ENCODE measurements around the gene INTS15.

Gene INTS15

DNA sequence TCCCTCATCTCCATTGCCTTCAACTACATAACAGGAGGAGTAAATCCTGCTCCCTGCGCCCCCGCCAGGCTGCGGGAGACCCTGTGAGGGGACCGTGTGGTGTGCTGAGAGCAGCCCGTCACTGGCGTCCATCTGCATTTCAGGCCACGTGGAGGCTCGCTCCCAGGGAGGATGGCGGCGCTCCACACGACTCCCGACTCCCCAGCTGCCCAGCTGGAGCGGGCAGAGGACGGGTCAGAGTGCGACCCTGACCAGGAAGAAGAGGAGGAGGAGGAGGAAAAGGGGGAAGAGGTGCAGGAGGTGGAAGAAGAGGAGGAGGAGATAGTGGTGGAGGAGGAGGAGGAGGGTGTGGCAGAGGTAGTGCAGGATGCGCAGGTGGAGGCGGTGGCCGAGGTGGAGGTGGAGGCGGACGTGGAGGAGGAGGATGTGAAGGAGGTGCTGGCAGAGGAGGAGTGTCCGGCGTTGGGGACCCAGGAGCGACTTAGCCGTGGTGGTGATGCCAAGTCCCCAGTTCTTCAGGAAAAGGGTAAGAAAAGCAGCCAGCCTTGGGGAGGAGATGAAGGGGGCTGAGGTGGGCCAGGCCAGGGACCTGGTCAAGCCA is 52.5 kb downstream of the INTS15 start:
- no peak for DNase-seq (ENCODE audit: low read depth in 2 of 2, low spot score in 1 of 2)

DNA sequence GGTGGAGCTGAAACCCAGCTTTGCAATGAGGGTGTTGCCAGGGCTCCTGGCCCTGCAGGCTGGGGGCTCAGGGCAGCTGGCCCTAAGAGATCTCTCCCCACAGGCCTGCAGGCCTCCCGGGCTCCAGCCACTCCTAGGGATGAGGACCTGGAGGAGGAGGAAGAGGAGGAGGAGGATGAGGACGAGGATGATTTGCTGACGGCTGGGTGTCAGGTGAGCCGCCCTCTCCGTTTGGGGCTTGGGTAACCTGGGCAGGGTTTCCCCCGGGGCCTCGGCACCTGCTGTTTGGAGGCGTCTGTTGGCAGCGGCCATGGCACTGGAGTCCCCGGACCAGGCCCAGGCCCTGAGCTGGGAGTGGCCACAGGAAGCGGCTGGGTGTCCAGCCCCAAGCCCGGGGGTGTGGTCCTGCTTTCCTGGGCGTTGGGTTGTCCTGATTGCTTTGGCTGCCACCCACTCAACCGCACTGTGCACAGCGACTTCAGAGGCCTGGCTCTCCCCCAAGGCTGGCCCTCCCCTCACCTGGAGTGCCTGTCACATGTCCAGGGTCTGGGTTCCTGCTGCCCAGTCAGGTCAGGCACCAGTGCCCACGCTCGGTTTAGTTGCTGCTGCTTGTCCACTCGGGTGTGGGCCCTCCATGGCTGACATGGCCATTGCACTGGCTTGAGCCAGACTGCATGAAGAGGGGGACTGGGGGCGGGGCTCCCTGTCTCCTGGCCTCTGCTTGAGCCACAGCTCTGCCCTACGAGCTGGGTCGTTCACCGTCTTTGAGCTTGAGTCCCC is 53.2 kb downstream of the INTS15 start:
- DNase-seq (ENCODE audit: low read depth in 2 of 2, low spot score in 1 of 2) = no peak

DNA sequence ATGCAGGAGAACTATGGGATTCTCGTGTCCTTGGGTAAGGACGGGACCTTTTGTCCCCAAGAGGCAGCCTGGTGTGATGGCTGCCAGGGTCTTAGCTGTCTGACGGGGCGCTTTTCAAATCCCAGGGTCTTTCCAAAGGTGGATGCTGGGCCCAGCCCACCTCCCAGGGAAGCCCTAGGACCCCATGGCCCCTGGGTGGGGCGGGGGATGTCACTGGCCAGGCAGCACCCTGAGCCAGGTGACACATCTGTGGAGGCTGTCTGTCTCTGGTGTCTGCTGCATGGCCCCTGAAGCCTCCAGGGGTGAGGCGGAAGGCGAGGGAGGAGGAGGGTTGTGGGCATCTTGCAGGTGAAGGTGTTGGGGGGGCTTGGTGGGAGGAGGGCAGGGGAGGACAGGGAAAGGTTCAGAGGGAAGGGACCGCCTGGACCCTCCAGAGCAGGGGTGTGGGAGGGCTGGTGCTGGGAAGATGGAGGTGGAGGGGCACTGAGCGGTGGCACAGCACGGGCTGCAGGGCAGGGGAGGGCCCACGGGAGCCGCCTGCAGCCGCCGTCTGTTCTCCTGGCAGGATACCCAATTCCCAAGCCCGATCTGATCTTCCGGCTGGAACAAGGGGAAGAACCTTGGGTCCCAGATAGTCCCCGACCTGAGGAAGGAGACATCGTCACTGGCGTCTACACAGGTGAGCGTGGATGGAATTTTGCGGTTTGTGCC is 54.2 kb downstream of the INTS15 start:
- no peak for DNase-seq (ENCODE audit: low read depth in 2 of 2, low spot score in 1 of 2)

DNA sequence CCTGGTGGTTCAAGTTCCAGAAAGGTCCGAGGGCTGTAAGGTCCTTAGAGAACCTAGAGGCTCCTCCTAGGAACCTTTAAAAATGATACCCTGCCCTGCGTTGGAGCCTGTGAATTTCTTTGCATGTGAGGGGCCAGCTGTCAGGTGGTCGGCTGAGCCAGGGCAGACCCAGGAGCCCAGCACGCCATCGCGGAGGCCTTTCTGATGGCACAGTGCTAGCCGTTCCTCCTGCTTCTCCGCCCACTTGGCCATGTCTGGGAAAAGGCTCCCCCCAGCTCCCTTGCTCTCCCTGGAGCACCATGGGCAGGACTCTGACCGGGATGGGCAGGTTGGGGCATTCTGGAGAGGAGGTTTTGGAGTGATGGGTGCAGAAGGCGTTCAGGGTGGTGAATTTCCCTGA is 54.9 kb downstream of the INTS15 start:
- DNase-seq (ENCODE audit: low read depth in 2 of 2, low spot score in 1 of 2) = no peak

DNA sequence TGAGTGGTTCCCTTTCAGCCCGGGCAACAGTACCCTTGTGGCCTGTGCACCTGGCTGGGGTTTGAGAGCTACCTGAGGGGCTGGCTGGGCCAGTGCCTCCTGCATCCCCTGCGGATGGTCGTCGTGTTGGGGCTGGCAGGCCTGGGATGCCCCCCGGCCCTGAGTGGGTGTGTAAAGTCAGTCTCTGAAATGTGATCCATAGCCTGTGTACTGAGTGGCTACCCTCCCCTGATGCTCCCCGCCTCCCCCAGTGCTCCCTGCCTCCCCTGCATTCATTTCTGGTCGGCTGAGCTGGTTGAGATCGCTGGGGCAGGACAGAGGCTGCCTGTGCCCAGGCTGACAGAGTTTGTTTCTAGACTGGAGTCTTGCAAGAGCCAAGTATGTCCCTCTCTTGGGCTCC is 56.6 kb downstream of the INTS15 start:
- DNase-seq (ENCODE audit: low read depth in 2 of 2, low spot score in 1 of 2) = no peak

DNA sequence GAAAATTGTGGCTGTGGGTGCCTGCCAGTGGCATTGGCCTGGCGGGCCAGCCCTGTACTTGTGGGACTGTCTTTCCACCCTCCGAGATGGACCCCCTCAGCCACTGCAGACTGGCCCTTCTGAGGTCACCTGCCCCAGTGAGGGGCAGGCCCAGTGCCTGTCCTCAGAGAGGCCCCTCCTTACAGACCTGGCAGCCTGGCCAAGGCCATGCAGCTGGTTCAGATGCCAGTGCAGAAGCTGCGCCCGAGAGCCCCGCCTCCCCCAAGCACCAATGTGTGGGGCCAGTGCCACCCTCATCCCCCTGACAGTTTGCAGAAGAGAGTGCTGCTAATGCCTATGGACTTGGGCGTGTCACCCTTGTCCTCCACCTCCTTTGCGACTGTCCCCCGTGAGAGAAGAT is 57.3 kb downstream of the INTS15 start:
- no peak for DNase-seq (ENCODE audit: low read depth in 2 of 2, low spot score in 1 of 2)

DNA sequence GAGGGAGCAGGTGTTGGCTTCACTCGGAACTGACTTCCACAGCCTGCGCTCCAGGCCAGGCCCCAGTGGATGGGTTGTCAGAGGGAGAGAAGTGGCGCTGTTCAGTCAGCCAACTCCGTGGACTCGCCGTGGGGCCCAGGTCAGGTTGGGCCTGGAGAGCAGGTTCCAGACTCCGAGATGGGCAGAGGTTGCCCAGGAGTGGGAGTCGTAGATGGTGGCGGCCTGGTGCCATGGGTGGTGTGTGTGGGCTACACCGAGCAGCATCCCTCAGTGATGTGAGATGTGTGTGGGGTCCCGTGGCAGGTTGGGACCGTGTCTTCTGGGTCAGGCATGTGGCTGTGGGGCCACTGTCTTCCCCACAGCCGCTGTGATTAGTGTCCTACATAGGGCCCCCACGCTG is 57.7 kb downstream of the INTS15 start:
- no peak for DNase-seq (ENCODE audit: low read depth in 2 of 2, low spot score in 1 of 2)

DNA sequence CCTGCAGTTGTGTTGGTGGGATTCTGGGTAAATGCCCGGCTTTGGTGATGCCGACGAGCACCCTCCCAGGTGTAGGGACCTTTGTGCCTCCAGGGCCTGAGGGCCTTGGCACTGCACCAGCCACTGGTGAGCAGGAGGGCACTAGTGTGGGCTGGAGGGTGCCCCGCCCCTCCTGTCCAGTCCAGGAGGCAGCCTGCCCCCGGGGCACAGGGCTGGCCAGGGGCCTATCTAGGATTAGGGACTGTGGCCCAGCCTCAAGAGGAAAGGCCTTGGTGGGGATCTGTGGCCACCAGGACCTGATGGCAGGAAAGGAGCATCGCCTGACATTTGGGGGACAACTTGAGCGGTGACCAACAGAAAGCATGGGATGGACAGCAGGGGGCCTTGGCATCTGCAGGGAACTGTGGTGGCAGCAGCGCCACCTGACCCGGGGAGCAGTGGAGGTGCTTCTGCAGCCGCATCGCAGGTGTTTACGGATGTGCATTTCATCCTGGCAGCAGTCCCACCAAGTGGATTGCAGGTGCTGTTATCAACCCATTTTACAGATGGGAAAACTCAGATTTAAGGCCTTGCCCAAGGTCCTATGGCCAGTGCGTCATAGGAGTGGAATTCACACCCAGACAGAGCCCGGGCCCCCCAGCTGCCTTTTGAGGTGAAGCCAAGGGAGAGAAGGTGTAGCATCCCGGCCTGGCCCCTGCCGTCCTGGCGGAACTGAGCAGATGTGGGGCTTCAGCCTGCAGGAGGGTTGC is 58.4 kb downstream of the INTS15 start:
- no peak for DNase-seq (ENCODE audit: low read depth in 2 of 2, low spot score in 1 of 2)

DNA sequence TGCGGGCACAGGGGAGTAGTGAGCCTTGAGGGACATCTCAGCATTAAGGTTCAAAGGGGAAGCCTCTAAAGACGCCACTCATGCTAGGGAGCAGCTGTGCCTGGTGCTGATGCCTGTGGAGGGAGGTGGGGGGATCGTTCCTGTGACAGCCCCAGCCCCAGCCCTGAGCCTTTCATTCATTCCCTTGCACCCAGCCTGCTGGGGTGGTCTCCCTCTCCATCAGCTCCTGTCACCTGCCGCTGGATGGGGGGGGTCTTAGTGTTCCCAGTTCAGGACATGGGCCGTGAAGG is 58.9 kb downstream of the INTS15 start:
- no peak for DNase-seq (ENCODE audit: low read depth in 2 of 2, low spot score in 1 of 2)

DNA sequence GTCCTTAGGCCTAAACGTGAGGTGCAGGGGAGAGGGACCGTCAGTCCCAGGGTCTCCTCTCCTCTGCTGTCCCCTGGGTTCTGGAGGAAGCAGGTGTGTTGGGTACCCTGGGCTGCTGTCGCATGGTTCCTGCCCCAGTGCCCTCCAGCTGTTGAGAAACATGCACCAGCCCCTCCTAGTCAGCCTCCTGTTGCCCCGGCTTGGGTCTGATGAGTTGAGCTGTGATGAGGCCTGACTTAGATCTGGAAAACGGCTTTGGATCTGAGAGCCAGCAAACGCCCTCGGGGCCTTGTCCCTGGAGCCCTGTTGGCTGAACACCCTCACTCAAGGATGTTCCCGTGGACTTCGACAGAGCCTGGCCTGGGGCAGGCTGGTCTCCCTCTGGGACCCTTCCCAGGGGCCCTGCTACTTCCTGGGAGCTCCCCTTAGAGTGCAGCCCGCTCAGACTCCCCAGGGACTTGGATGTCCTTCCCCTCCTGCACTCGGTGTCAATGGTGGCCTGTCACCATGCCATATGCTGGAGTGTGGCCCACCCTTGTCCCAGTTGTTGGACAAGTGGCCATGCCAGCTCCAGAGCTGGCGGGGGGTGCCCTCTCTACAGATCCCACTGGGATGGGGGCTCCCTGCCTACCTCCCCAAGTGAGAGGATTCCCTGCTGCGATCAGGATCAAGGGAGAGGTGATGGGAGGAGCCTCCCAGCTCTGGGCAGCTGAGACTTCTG is 59.6 kb downstream of the INTS15 start:
- no peak for DNase-seq (ENCODE audit: low read depth in 2 of 2, low spot score in 1 of 2)

DNA sequence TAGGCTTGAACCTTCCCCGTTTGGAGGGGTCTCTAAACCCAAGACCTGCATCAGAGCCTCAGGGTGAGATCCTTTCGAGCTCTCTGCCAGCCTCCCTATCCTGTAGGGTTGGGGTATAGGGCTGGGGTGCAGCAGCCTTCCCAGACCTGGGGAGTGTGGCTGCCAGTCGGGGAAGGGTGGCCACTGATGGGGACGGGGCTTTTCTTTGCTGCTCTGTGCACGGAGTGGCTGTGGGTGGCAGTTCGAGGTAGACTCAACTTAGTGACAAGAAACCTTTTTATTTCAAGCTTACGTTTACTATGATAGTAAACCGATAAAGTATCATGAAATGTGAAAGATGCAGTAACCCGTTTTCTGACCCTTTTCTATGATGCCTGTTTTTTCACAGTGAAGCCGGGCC is 60.3 kb downstream of the INTS15 start:
- DNase-seq (ENCODE audit: low read depth in 2 of 2, low spot score in 1 of 2) = no peak

DNA sequence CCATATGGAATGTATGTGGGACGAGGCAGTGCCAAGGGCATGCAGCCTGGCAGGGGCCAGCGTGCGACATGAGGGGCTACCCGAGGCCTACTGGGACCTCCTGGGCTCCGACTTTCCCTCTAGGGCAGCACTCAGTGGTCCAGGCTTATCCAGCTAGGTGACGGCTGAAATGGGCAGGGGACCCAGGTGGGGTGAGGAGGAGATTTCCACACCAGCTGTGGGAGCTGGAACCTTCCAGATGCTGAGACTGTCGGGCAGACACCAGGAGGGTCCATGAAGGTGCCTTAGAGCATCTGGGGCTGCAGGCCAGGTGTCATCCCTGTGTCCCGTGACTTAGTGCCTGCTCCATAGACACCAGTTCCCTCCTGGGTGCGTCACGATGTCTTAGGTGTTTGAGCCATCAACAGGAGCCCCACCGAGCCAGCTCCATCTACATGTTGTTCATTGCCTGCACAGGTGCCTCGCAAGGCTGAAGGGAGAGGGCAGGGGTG is 60.7 kb downstream of the INTS15 start:
- no peak for DNase-seq (ENCODE audit: low read depth in 2 of 2, low spot score in 1 of 2)

DNA sequence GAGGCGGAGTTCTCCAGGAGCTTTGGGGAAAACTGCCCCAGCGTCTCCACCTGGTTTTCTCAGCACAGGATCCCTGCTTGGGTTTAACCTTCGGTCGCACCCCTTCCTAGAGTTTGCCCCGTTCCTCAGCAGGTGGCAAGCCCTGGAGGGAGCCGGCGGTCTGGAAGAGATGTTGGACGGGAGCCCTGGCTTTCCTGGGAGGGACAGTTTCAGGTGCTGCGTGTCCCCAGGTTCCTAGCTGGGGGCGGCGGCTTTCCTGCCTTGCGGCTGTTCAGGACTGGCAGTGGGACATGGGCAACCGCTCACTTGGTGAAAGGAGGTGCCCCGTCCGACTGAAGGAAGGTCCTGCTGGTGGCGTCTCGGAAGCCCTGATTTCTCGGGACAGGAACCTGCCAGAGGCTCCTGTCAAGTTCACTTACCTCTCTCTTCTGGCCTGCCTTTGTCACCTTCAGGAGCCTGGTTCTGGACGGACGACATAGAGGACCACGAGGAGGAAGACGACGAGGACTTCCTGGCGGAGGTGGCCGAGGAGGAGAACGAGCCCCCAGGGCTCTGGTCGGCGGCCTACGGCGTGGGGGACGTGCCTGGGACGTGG is 62.1 kb downstream of the INTS15 start:
- DNase-seq (ENCODE audit: low read depth in 2 of 2, low spot score in 1 of 2) = no peak

DNA sequence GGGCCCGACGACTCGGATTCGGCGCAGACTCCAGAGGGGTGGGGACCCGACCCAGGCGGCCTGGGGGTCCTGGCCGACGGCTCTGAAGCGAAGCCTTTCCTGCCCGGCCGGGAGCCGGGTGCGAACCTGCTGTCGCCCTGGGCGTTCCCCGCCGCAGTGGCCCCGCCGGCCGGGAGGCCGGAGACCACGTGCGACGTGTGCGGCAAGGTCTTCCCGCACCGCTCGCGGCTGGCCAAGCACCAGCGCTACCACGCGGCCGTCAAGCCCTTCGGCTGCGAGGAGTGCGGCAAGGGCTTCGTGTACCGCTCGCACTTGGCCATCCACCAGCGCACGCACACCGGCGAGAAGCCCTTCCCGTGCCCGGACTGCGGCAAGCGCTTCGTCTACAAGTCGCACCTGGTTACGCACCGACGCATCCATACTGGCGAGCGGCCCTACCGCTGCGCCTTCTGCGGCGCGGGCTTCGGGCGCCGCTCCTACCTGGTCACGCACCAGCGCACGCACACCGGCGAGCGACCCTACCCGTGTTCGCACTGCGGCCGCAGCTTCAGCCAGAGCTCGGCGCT is 62.7 kb downstream of the INTS15 start:
- no peak for DNase-seq (ENCODE audit: low read depth in 2 of 2, low spot score in 1 of 2)

DNA sequence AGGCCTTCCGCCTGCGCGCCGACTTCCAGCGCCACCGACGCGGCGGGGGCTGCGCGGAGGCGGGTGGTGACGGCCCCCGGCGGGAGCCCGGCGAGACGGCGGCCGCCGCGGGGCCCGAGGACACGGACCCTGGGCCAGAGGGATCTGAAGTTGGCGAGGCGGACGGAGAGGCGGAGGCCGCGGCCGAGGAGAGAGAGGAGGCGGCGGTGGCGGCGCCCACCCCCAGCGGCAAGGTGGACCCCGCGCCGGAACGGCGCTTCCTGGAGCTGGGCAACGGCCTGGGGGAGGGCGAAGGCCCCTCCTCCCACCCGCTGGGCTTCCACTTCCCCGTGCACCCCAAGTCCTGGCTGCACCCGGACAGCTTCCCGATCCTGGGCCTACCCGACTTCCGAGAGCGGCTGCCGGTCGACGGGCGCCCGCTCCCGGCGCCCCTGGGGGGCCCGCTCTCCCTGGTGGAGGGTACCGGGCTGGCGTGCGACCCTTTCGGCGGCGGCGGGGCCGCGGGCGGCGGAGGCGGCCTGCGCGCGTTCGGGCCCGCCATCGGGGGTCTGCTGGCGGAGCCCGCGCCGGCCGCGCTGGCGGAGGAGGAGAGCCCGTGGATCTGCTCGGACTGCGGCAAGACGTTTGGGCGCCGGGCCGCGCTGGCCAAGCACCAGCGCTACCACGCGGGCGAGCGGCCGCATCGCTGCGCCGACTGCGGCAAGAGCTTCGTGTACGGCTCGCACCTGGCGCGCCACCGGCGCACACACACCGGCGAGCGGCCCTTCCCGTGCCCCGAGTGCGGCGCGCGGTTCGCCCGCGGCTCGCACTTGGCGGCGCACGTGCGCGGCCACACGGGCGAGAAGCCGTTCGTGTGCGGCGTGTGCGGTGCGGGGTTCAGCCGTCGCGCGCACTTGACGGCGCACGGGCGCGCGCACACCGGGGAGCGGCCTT is 63.5 kb downstream of the INTS15 start:
- DNase-seq (ENCODE audit: low read depth in 2 of 2, low spot score in 1 of 2) = no peak

DNA sequence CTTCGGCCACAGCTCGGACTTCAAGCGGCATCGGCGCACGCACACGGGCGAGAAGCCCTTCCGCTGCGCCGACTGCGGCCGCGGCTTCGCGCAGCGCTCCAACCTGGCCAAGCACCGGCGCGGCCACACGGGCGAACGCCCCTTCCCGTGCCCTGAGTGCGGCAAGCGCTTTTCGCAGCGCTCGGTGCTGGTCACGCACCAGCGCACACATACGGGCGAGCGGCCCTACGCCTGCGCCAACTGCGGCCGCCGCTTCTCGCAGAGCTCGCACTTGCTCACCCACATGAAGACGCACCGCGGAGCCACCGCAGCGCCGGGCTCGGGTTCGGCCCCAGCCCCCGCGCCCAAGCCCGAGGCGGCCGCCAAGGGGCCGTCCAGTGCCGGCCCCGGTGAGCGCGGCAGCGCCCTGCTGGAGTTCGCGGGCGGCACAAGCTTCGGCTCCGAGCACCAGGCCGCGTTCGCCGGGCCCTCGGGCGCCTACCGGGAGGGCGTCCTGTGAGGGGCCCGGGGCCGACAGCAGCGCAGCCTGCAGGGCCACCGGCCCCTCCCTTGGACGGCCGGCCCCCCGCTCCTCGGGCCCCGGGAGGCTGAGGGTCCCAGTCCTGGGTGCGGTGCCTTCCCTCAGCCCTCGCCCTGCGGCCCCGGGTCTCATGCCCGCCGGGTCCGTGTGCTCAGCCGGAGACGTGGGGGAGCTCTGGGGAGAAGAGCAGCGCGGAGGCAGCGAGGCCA is 64.5 kb downstream of the INTS15 start:
- no peak for DNase-seq (ENCODE audit: low read depth in 2 of 2, low spot score in 1 of 2)

DNA sequence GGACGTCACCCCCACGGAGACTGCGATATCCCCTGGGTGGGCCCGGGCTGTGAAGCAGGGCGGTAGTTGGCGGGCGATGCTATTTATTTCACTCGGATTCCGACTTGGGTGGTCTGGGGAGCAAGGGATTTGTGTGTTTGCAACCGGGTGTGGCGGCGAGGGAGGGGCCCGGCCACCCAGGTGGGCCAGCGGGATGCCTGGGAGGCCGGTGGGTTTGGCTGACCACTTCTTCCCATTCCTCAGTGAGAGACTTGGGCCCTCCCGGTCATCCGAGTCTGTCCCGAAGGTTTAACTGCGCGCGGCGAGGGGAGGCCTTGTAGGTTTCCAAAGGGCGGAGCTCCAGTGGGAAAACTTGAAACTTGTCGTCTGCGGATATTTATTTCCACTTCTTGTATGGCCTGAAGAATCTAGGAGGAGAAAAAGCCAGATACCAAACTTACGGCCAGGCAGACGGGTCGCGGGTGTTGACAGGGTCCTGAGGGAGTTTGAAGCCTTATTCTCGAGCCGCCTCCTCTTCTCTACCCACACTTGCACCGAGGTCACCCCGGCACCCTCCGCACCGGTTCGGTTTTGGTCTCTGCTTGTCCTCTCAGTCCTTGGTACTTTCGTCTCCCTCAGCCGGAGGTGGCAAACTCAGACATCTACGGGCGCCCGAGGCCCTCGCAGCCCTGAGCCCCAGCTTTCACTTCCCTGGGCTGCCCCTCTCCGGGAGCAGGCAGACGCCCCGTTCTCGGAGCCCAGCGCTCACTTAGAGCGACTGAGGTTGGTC is 65.2 kb downstream of the INTS15 start:
- DNase-seq (ENCODE audit: low read depth in 2 of 2, low spot score in 1 of 2) = no peak

Measured in stimulated activated CD8-positive, alpha-beta memory T cell treated with anti-CD3 and anti-CD28 coated beads, Interleukin-4, amount 100 ng/mL, for 4 hours (primary cell).